ENCODE results near the gene GHR. TPM values are rescaled to one million over a fixed set of nuclear protein-coding genes. Genes with fewer than 3 reads are reported as not detected.

GHR gene
- total RNA-seq, 1 experiment from 2014 or later, result 0.05 TPM

DNA sequence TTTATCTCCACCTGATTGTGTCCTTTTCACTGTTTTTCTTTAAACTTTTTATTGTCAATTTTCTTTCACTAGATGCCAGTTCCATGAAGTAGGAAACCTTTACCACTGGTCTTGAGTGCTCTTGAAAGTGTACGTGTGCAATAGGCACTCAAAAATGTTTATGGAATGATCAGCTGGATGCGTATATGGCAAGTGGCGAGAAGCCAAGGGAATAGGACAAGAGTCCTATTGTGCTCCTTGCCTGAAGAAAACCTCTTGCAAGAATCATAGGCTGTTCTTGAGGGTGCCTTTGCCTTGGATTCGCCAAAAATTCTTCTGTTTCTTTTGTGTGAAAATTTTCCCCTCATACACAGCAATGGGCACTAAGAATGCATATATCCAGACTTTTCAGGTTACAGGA, 97.7 kb downstream of the GHR start:
- ChIA-PET POLR2A (no interaction called here), CTCF (no interaction called here)
- H3K27me3 ChIP-seq (ENCODE audit: control insufficient read depth, insufficient read depth, low read length), result no peaks in the 10 kb centered on the region
- TF ChIP-seq POLR2AphosphoS5 (IDR thresholded peaks at IDR 0.05; ENCODE audit: low read depth, low read length) (no peak), TCF7L2 (IDR thresholded peaks at IDR 0.05; ENCODE audit: low read depth, low read length) (no peak), SIN3A (IDR thresholded peaks at IDR 0.05; ENCODE audit: borderline replicate concordance, insufficient read depth, low read depth, low read length) (no peak)
- TF ChIP-seq, protein P1, sequence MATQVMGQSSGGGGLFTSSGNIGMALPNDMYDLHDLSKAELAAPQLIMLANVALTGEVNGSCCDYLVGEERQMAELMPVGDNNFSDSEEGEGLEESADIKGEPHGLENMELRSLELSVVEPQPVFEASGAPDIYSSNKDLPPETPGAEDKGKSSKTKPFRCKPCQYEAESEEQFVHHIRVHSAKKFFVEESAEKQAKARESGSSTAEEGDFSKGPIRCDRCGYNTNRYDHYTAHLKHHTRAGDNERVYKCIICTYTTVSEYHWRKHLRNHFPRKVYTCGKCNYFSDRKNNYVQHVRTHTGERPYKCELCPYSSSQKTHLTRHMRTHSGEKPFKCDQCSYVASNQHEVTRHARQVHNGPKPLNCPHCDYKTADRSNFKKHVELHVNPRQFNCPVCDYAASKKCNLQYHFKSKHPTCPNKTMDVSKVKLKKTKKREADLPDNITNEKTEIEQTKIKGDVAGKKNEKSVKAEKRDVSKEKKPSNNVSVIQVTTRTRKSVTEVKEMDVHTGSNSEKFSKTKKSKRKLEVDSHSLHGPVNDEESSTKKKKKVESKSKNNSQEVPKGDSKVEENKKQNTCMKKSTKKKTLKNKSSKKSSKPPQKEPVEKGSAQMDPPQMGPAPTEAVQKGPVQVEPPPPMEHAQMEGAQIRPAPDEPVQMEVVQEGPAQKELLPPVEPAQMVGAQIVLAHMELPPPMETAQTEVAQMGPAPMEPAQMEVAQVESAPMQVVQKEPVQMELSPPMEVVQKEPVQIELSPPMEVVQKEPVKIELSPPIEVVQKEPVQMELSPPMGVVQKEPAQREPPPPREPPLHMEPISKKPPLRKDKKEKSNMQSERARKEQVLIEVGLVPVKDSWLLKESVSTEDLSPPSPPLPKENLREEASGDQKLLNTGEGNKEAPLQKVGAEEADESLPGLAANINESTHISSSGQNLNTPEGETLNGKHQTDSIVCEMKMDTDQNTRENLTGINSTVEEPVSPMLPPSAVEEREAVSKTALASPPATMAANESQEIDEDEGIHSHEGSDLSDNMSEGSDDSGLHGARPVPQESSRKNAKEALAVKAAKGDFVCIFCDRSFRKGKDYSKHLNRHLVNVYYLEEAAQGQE (IDR thresholded peaks at IDR 0.05; ENCODE audit: insufficient read depth in 1 of 2, low read depth in 2 of 2, low read length in 1 of 2), result no peak
- TF ChIP-seq, protein P2, sequence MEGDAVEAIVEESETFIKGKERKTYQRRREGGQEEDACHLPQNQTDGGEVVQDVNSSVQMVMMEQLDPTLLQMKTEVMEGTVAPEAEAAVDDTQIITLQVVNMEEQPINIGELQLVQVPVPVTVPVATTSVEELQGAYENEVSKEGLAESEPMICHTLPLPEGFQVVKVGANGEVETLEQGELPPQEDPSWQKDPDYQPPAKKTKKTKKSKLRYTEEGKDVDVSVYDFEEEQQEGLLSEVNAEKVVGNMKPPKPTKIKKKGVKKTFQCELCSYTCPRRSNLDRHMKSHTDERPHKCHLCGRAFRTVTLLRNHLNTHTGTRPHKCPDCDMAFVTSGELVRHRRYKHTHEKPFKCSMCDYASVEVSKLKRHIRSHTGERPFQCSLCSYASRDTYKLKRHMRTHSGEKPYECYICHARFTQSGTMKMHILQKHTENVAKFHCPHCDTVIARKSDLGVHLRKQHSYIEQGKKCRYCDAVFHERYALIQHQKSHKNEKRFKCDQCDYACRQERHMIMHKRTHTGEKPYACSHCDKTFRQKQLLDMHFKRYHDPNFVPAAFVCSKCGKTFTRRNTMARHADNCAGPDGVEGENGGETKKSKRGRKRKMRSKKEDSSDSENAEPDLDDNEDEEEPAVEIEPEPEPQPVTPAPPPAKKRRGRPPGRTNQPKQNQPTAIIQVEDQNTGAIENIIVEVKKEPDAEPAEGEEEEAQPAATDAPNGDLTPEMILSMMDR (IDR thresholded peaks at IDR 0.05), result no peak
- ATAC-seq (no peak), DNase-seq (ENCODE audit: low read depth, low spot score) (no peak)
- H3K4me1 ChIP-seq (ENCODE audit: control insufficient read depth, insufficient read depth, low read length), result no peaks in the 10 kb centered on the region
- no peak overlapping the region for H3K27ac ChIP-seq (ENCODE audit: low read length)
- in situ Hi-C loops (cut with HindIII; ENCODE audit: low pct_unique_long_range_greater_than_20kb, low sequenced_read_pairs) (no loop called here), intact Hi-C loops (cut with micrococcal nuclease; ENCODE audit: unreplicated experiment) (no loop called here)
- H3K9me3 ChIP-seq (ENCODE audit: control insufficient read depth, insufficient read depth, low read depth, low read length), result no peaks in the 10 kb centered on the region
- BruUV-seq (replicated peaks), result no TSS peak
- H3K4me3 ChIP-seq (ENCODE audit: low read depth in 2 of 2, low read length in 2 of 2), result no peak overlapping the region
- no peaks in the 10 kb centered on the region for H3K36me3 ChIP-seq (ENCODE audit: control insufficient read depth, insufficient read depth, low read length)

DNA sequence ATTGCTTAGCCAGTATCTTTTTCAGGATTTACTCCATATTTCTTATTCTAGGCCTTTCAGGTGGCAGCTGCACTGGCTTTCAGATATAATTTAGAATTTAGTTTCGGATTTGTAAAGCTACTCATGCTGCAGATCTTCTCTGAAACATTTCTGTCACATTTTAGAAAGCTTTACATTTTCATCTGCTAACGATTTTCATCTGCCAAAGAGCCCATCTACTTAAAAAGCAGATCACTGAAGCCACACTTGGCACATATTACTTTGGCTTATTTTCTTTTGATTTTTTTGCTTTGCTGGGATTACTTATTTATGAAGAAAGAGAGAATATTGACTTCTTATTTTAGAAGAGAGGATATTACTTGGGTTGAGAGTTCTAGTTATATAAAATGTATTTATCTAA, 98.2 kb downstream of the GHR start:
- no peak overlapping the region for H3K27ac ChIP-seq (ENCODE audit: low read length)
- TF ChIP-seq SIN3A (IDR thresholded peaks at IDR 0.05; ENCODE audit: borderline replicate concordance, insufficient read depth, low read depth, low read length) (no peak), TCF7L2 (IDR thresholded peaks at IDR 0.05; ENCODE audit: low read depth, low read length) (no peak), POLR2AphosphoS5 (IDR thresholded peaks at IDR 0.05; ENCODE audit: low read depth, low read length) (no peak)
- TF ChIP-seq, protein P2 (IDR thresholded peaks at IDR 0.05), result no peak
- TF ChIP-seq, protein P1 (IDR thresholded peaks at IDR 0.05; ENCODE audit: insufficient read depth in 1 of 2, low read depth in 2 of 2, low read length in 1 of 2), result no peak
- ChIA-PET POLR2A (no interaction called here), CTCF (no interaction called here)
- H3K9me3 ChIP-seq (ENCODE audit: control insufficient read depth, insufficient read depth, low read depth, low read length), result no peaks in the 10 kb centered on the region
- DNase-seq (ENCODE audit: low read depth, low spot score) (no peak), ATAC-seq (no peak)
- no peaks in the 10 kb centered on the region for H3K36me3 ChIP-seq (ENCODE audit: control insufficient read depth, insufficient read depth, low read length)
- intact Hi-C loops (cut with micrococcal nuclease; ENCODE audit: unreplicated experiment) (no loop called here), in situ Hi-C loops (cut with HindIII; ENCODE audit: low pct_unique_long_range_greater_than_20kb, low sequenced_read_pairs) (no loop called here)
- BruUV-seq (replicated peaks), result no TSS peak
- H3K27me3 ChIP-seq (ENCODE audit: control insufficient read depth, insufficient read depth, low read length), result no peaks in the 10 kb centered on the region
- no peaks in the 10 kb centered on the region for H3K4me1 ChIP-seq (ENCODE audit: control insufficient read depth, insufficient read depth, low read length)
- H3K4me3 ChIP-seq (ENCODE audit: low read depth in 2 of 2, low read length in 2 of 2), result no peak overlapping the region

Measured in Panc1 (cell line).